Heart left ventricle (tissue), 16 donors: ENCODE results near the gene TTLL9. TPM values are rescaled to one million over a fixed set of nuclear protein-coding genes. Genes with fewer than 3 reads are reported as not detected.

Experiments used
- ATAC-seq, 4 donors: fragments of 200-7000 bp; cut with Tn5 transposase; one replicate each; pipeline ENCODE4 v1.9.1; 2020 to 2022; ENCODE audit warnings: moderate library complexity in 4 of 4, mild to moderate bottlenecking in 3 of 4, moderate number of reproducible peaks in 1 of 4
- DNase-seq, 5 donors: peaks; one replicate each; pipeline ENCODE4 v3.0.0-alpha.2; 2020
- H3K27ac ChIP-seq, 12 donors: fragments of 200-600 bp; sonication (generic) in 4 of 12; one replicate each; pipeline versions ENCODE4 v1.5.0 to v1.8.0; 2016 to 2022; ENCODE audit warnings: mild to moderate bottlenecking in 2 of 12
- H3K27me3 ChIP-seq, 9 donors: fragments of 200-600 bp; sonication (generic) in 2 of 9; one replicate each; pipeline versions ENCODE4 v1.5.1 to v1.8.0; 2016 to 2022; ENCODE audit warnings: mild to moderate bottlenecking in 3 of 9
- H3K36me3 ChIP-seq, 9 donors: fragments of 200-600 bp; sonication (generic) in 2 of 9; one replicate each; pipeline versions ENCODE4 v1.5.0 to v1.8.0; 2018 to 2022; ENCODE audit warnings: mild to moderate bottlenecking in 2 of 9
- H3K4me1 ChIP-seq, 12 donors: fragments of 200-600 bp; sonication (generic) in 4 of 12; one replicate each; pipeline versions ENCODE4 v1.5.0 to v1.8.0; 2016 to 2022; ENCODE audit warnings: mild to moderate bottlenecking in 3 of 12
- H3K4me3 ChIP-seq, 12 donors: fragments of 200-600 bp; sonication (generic) in 4 of 12; one replicate each; pipeline versions ENCODE4 v1.5.0 to v1.8.0; 2017 to 2022; ENCODE audit warnings: mild to moderate bottlenecking in 9 of 12, moderate library complexity in 4 of 12
- H3K9me3 ChIP-seq, 12 donors: fragments of 200-600 bp; sonication (generic) in 4 of 12; one replicate each; pipeline versions ENCODE4 v1.5.0 to v1.8.0; 2016 to 2022; ENCODE audit warnings: mild to moderate bottlenecking in 1 of 12
- CTCF ChIP-seq, 12 donors: fragments of 200-600 bp; sonication (generic) in 4 of 12; IDR thresholded peaks; one replicate each; pipeline versions ENCODE4 v1.5.0 to v1.8.0; 2018 to 2022; ENCODE audit warnings: antibody characterized with exemption in 12 of 12, mild to moderate bottlenecking in 5 of 12
- POLR2A ChIP-seq, 2 donors: fragments of 450-650 bp; IDR thresholded peaks; one replicate each; pipeline ENCODE4 v1.6.1; 2017; ENCODE audit warnings: antibody characterized with exemption in 2 of 2, mild to moderate bottlenecking in 2 of 2, moderate library complexity in 2 of 2
- whole genome bisulfite sequencing, 4 donors: extraction: QIAGEN DNeasy Blood & Tissue Kit in 2 of 4; methylation state at CpG; one replicate each; pipeline versions ENCODE4 v1.1.5 to v1.1.7; 2013 to 2018; 5-methylcytosine and 5-hydroxymethylcytosine counted together
- intact Hi-C, 10 donors: fragments of 100-400 bp; cut with DNase I; formaldehyde crosslinking; loops; one replicate each; pipeline versions ENCODE4 v1.11.1 to v1.14.2; 2022
- polyA plus RNA-seq, 2 donors: library from polyadenylated mRNA; stranded (reverse); fragments of 200-250 nt; gene quantifications; one replicate each; pipeline ENCODE4 v1.2.3, GENCODE V29; 2013
- total RNA-seq, 9 donors: library from RNA; depleted of rRNA in 2 of 9; stranded (reverse); fragments of >200 nt in 2 of 9; fragmentation: NEBNext Ultra II Directional in 3 of 9; extraction: Animal tissue kit (Norgen Biotek cat#: 25700) in 3 of 9; gene quantifications; one replicate each; pipeline versions ENCODE4 v1.1.0 to v1.2.4, GENCODE V29; 2016 to 2023
- donor health status: ischemic (EF 13 %, LVEDD 7.1; RV severe dilation, severe dysfunction).
- donor health status: healthy with polysubstance abuse.
- donor health status: DM: no; HTN: yes; CAD: no.
- donor health status: DM: no; HTN: no; CAD: no.
- donor health status: ischemic (EF 25% LVEDD 6.9; RV normal size, moderate dysfunction).
- donor health status: ischemic (EF 25% LVEDD 5.7; RV mildly dilated, moderate dysfunction).
- donor health status: healthy.
- donor health status: DM: yes; HTN: yes; CAD: no.
- donor health status: ischemic (EF 35%, LVEDD 5.7; RV mildly dilated, moderate dysfunction).
- donor health status: nonischemic (EF 11% LVEDD 7.7; RV severe dilation, severe dysfunction).
- donor health status: DM: yes; HTN: yes; CAD: no.
- donor health status: PGD.
- donor health status: ischemic (EF 29% LVEDD 5.4; RV normal size, mild dysfunction).
- donor health status: nonischemic (EF 23%, LVEDD 6.1; RV moderate dilation, normal function).

Gene TTLL9
- total and polyA plus RNA-seq, 11 donors, result not detected

GRCh38 chr20:31869673-31869941, 827 bp upstream of the TTLL9 start:
- Histone ChIP-seq H3K27ac (peak overlapping the region in 3 of 12 donors; percentile 38 to 76 (median 46)), H3K4me1 (peaks cover 0 to 20% (median 11%) of the 10 kb centered on the region in 12 donors), H3K27me3 (peaks cover 0 to 27% (median 0%) of the 10 kb centered on the region in 9 donors), H3K4me3 (peak overlapping the region in 11 of 12 donors; percentile 53 to 96 (median 67)), H3K36me3 (no peaks in the 10 kb centered on the region), H3K9me3 (no peaks in the 10 kb centered on the region)
- intact Hi-C loops, result loop anchor here in 1 of 10 donors (5.0 kb wide), 1 partner anchor 38 kb away; no protein-coding TSS in a partner anchor
- DNase-seq (no peak), ATAC-seq (peak in 3 of 4 donors; percentile 4 to 20 (median 12))
- TF ChIP-seq CTCF (IDR thresholded peaks at IDR 0.05), result no peak
- 3 to 20% (median 6%) methylated on average over 1 of the region's 1 CpG for WGBS, 4 donors

- H3K27ac ChIP-seq, result peak overlapping the region in 7 of 12 donors; percentile 3 to 76 (median 57)
- ATAC-seq (peak in 1 of 4 donors; percentile 11), DNase-seq (no peak)
- H3K36me3 ChIP-seq, result no peaks in the 10 kb centered on the region
- peaks cover 0 to 27% (median 0%) of the 10 kb centered on the region in 9 donors for H3K27me3 ChIP-seq
- H3K4me1 ChIP-seq, result peaks cover 0 to 20% (median 11%) of the 10 kb centered on the region in 12 donors
- 7 to 13% (median 10%) methylated on average over 18 to 24 of the region's 24 CpGs for WGBS, 4 donors
- no peaks in the 10 kb centered on the region for H3K9me3 ChIP-seq
- TF ChIP-seq CTCF (IDR thresholded peaks at IDR 0.05) (no peak), POLR2A (IDR thresholded peaks at IDR 0.05) (no peak)
- intact Hi-C loops, result loop anchor here in 1 of 10 donors (5.0 kb wide), 1 partner anchor 81 kb away; the partner anchor contains the start of gene PDRG1
- peak overlapping the region; percentile 46 to 96 (median 66) for H3K4me3 ChIP-seq
Observed at GRCh38 chr20:31870726-31871617, 538 bp downstream of the TTLL9 start.

- no peak for ATAC-seq
- peaks cover 0 to 27% (median 0%) of the 10 kb centered on the region in 9 donors for H3K27me3 ChIP-seq
- 91 to 100% (median 97%) methylated on average over 1 of the region's 1 CpG for WGBS, 4 donors
- H3K4me3 ChIP-seq, result no peak overlapping the region
- H3K27ac ChIP-seq, result no peak overlapping the region
- peaks cover 0 to 20% (median 11%) of the 10 kb centered on the region in 12 donors for H3K4me1 ChIP-seq
- no peaks in the 10 kb centered on the region for H3K9me3 ChIP-seq
- TF ChIP-seq CTCF (IDR thresholded peaks at IDR 0.05), result no peak
- no peak for TF ChIP-seq POLR2A (IDR thresholded peaks at IDR 0.05)
- DNase-seq, result no peak
- no peaks in the 10 kb centered on the region for H3K36me3 ChIP-seq
- intact Hi-C loops, result loop anchor here in 1 of 10 donors (5.0 kb wide), 1 partner anchor 81 kb away; the partner anchor contains the start of gene PDRG1
Observed at GRCh38 chr20:31871618-31871954, 1.2 kb downstream of the TTLL9 start.

- no peak overlapping the region for H3K4me3 ChIP-seq
- H3K4me1 ChIP-seq, result peaks cover 0 to 20% (median 11%) of the 10 kb centered on the region in 12 donors
- intact Hi-C loops, result loop anchor here in 1 of 10 donors (5.0 kb wide), 1 partner anchor 80 kb away; the partner anchor contains the start of gene PDRG1
- peaks cover 0 to 3% (median 0%) of the 10 kb centered on the region in 12 donors for H3K9me3 ChIP-seq
- peaks cover 0 to 27% (median 0%) of the 10 kb centered on the region in 9 donors for H3K27me3 ChIP-seq
- DNase-seq, result no peak
- H3K36me3 ChIP-seq, result no peaks in the 10 kb centered on the region
- 86 to 91% (median 89%) methylated on average over 6 of the region's 6 CpGs for WGBS, 4 donors
- H3K27ac ChIP-seq, result no peak overlapping the region
- TF ChIP-seq CTCF (IDR thresholded peaks at IDR 0.05), result no peak
- TF ChIP-seq POLR2A (IDR thresholded peaks at IDR 0.05), result no peak
- no peak for ATAC-seq
Observed at GRCh38 chr20:31872406-31872805, 2.0 kb downstream of the TTLL9 start.
